OCI-LY1 (cell line): Measurements from ENCODE around the gene FUT9.

Experiments
- H2AFZ ChIP-seq: fragments of 200-600 bp; sonication (generic), shearing (Covaris generic); 2 replicates; pipeline ENCODE4 v1.6.0; 2014; ENCODE audit warnings: antibody characterized with exemption, mild to moderate bottlenecking, low read length
- H3F3A ChIP-seq: fragments of 200-600 bp; sonication (generic), shearing (Covaris generic); 2 replicates; pipeline ENCODE4 v1.6.0; 2014; ENCODE audit warnings: mild to moderate bottlenecking, antibody characterized with exemption, low read length, moderate library complexity; ENCODE audit not compliant: insufficient read depth
- H3K27ac ChIP-seq: fragments of 200-600 bp; sonication (generic); 2 replicates; pipeline ENCODE4 v1.5.1; 2014; ENCODE audit warnings: low read length, mixed run types, mild to moderate bottlenecking, low read depth; ENCODE audit not compliant: poor library complexity, severe bottlenecking
- H3K27me3 ChIP-seq: fragments of 200-600 bp; sonication (generic); 2 replicates; pipeline ENCODE4 v1.6.0; 2014; ENCODE audit warnings: antibody characterized with exemption, mild to moderate bottlenecking, low read length, moderate library complexity; ENCODE audit not compliant: insufficient read depth
- H3K36me3 ChIP-seq: fragments of 200-600 bp; sonication (generic); 2 replicates; pipeline ENCODE4 v1.6.1; 2014; ENCODE audit warnings: mild to moderate bottlenecking, antibody characterized with exemption, low read length, moderate library complexity, mixed read lengths; ENCODE audit not compliant: insufficient read depth
- H3K4me1 ChIP-seq: fragments of 200-600 bp; sonication (generic); 2 replicates; pipeline ENCODE4 v1.5.1; 2014; ENCODE audit warnings: mild to moderate bottlenecking, low read length, moderate library complexity; ENCODE audit not compliant: insufficient read depth, severe bottlenecking
- H3K4me2 ChIP-seq: fragments of 200-600 bp; sonication (generic), shearing (Covaris generic); 2 replicates; pipeline ENCODE4 v1.6.1; 2014; ENCODE audit warnings: low read length
- H3K4me3 ChIP-seq: fragments of 200-600 bp; sonication (generic); 2 replicates; pipeline ENCODE4 v1.5.1; 2014; ENCODE audit warnings: low read length, low read depth, mild to moderate bottlenecking, mixed read lengths; ENCODE audit not compliant: poor library complexity, severe bottlenecking
- H3K79me2 ChIP-seq: fragments of 200-600 bp; shearing (Covaris generic); 2 replicates; pipeline ENCODE4 v1.6.1; 2016; ENCODE audit warnings: mixed run types, low read length, mixed read lengths; ENCODE audit not compliant: insufficient read depth
- H3K9ac ChIP-seq: fragments of 200-600 bp; sonication (generic), shearing (Covaris generic); 2 replicates; pipeline ENCODE4 v1.6.1; 2014; ENCODE audit warnings: mild to moderate bottlenecking, low read length, mixed read lengths
- H3K9me2 ChIP-seq: fragments of 200-600 bp; sonication (generic), shearing (Covaris generic); 2 replicates; pipeline ENCODE4 v1.6.1; 2014; ENCODE audit warnings: low read depth, mild to moderate bottlenecking, low read length, mixed read lengths
- H3K9me3 ChIP-seq: fragments of 200-600 bp; shearing (Covaris generic); 2 replicates; pipeline ENCODE4 v1.6.1; 2014; ENCODE audit warnings: low read length, mixed read lengths
- H4K20me1 ChIP-seq: fragments of 200-600 bp; sonication (generic), shearing (Covaris generic); 2 replicates; pipeline ENCODE4 v1.6.0; 2016; ENCODE audit warnings: mild to moderate bottlenecking, low read length; ENCODE audit not compliant: insufficient read depth
- EZH2 ChIP-seq: fragments of 200-600 bp; sonication (generic), shearing (Covaris generic); IDR thresholded peaks from 2 replicates; pipeline ENCODE4 v1.8.0; 2017; ENCODE audit warnings: borderline replicate concordance, mixed run types, mild to moderate bottlenecking, antibody characterized with exemption, low read length, moderate library complexity, mixed read lengths
- TF ChIP-seq, protein P1 (sequence below): fragments of 200-600 bp; sonication (generic), shearing (Covaris generic); IDR thresholded peaks from 2 replicates; pipeline ENCODE4 v1.5.1; 2017; ENCODE audit warnings: mild to moderate bottlenecking, antibody characterized with exemption, low read length, moderate library complexity, mixed read lengths

The FUT9 gene

DNA sequence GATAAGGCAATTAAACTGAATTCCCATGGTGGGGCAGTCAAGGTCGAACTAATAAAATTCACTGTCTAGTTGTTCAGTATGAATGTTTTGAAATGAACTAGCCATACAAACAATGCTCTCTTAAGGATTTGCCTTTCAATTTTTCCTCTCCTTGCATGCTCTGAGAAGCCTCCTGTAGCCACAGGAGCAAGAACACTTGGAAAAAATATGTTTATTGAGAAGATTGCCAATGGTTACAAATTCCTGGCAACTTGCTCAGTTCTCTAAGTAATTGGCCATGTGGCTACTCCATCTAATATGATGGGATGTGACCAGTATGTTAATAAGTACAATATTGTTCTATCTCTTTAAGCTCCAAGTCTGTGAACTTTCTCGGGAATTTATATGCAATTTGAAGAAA, 49.4 kb downstream of the FUT9 start:
- Histone ChIP-seq H2AFZ (no peak overlapping the region), H3K79me2 (no peaks in the 10 kb centered on the region), H3K4me2 (no peak overlapping the region), H3K9me3 (no peaks in the 10 kb centered on the region), H3K9me2 (no peaks in the 10 kb centered on the region), H3K36me3 (no peaks in the 10 kb centered on the region), H3K27ac (no peak overlapping the region), H3F3A (no peaks in the 10 kb centered on the region), H3K4me1 (no peaks in the 10 kb centered on the region), H3K9ac (no peak overlapping the region), H3K27me3 (no peaks in the 10 kb centered on the region), H4K20me1 (no peaks in the 10 kb centered on the region), H3K4me3 (no peak overlapping the region)
- TF ChIP-seq EZH2: no peak
- TF ChIP-seq, protein P1, sequence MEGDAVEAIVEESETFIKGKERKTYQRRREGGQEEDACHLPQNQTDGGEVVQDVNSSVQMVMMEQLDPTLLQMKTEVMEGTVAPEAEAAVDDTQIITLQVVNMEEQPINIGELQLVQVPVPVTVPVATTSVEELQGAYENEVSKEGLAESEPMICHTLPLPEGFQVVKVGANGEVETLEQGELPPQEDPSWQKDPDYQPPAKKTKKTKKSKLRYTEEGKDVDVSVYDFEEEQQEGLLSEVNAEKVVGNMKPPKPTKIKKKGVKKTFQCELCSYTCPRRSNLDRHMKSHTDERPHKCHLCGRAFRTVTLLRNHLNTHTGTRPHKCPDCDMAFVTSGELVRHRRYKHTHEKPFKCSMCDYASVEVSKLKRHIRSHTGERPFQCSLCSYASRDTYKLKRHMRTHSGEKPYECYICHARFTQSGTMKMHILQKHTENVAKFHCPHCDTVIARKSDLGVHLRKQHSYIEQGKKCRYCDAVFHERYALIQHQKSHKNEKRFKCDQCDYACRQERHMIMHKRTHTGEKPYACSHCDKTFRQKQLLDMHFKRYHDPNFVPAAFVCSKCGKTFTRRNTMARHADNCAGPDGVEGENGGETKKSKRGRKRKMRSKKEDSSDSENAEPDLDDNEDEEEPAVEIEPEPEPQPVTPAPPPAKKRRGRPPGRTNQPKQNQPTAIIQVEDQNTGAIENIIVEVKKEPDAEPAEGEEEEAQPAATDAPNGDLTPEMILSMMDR: no peak

DNA sequence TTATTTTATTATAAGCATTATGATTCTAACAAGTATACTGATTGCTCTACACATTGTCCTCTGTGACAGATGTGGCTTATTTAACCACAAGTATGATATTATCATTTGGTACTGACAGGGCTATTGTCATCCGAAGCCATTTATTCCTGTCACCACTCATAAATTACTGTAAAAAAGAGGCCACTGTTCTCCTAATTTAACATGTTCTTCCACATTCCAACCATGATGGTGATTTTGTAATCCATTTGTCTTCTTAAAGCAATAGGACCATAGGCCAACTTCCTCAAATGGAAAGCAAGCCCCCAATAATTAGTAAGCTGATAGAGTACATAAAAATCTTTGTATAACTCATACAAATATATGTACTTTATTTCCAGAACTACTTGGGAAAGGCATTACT, 50.6 kb downstream of the FUT9 start:
- Histone ChIP-seq H2AFZ (no peak overlapping the region), H3K36me3 (no peaks in the 10 kb centered on the region), H3K27me3 (no peaks in the 10 kb centered on the region), H3K4me2 (no peak overlapping the region), H3K9me2 (no peaks in the 10 kb centered on the region), H3K79me2 (no peaks in the 10 kb centered on the region), H3K4me1 (no peaks in the 10 kb centered on the region), H3K9me3 (no peaks in the 10 kb centered on the region), H3F3A (no peaks in the 10 kb centered on the region), H4K20me1 (no peaks in the 10 kb centered on the region), H3K27ac (no peak overlapping the region), H3K9ac (no peak overlapping the region), H3K4me3 (no peak overlapping the region)
- no peak for TF ChIP-seq EZH2
- TF ChIP-seq, protein P1: no peak

DNA sequence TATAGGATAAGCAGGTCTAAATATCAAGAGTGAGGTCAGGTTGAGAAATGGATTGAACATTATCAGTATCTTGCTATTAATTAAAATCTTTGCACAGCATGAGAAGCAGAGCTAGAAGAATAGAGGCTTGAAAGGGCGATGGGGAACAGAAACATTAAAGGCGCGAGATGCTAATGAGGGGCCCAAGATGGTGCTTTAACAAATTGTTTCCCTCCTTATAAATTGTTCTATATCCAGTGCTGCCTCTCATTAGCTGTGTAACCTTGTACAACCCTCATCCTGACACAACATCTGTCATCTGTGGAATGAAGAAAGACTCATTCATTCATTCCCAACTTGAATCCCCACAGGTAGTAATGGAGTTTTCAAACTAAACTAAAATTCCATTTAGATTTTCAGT, 57.8 kb downstream of the FUT9 start:
- Histone ChIP-seq H3K9me2 (no peaks in the 10 kb centered on the region), H3K27me3 (no peaks in the 10 kb centered on the region), H3K9ac (no peak overlapping the region), H3F3A (no peaks in the 10 kb centered on the region), H3K4me1 (no peaks in the 10 kb centered on the region), H3K27ac (no peak overlapping the region), H3K79me2 (no peaks in the 10 kb centered on the region), H3K4me2 (no peak overlapping the region), H2AFZ (no peak overlapping the region), H4K20me1 (no peaks in the 10 kb centered on the region), H3K9me3 (no peaks in the 10 kb centered on the region), H3K4me3 (no peak overlapping the region), H3K36me3 (no peaks in the 10 kb centered on the region)
- no peak for TF ChIP-seq EZH2
- TF ChIP-seq, protein P1: no peak
